GM21526 (cell line): ENCODE measurements around the gene PPP1R27.

Source experiments
- ATAC-seq: cut with Tn5 transposase; IDR thresholded peaks from one replicate; pipeline ENCODE4 v1.9.1; 2021; ENCODE audit warnings: moderate library complexity; ENCODE audit not compliant: unreplicated experiment, low FRiP score

Gene PPP1R27

DNA sequence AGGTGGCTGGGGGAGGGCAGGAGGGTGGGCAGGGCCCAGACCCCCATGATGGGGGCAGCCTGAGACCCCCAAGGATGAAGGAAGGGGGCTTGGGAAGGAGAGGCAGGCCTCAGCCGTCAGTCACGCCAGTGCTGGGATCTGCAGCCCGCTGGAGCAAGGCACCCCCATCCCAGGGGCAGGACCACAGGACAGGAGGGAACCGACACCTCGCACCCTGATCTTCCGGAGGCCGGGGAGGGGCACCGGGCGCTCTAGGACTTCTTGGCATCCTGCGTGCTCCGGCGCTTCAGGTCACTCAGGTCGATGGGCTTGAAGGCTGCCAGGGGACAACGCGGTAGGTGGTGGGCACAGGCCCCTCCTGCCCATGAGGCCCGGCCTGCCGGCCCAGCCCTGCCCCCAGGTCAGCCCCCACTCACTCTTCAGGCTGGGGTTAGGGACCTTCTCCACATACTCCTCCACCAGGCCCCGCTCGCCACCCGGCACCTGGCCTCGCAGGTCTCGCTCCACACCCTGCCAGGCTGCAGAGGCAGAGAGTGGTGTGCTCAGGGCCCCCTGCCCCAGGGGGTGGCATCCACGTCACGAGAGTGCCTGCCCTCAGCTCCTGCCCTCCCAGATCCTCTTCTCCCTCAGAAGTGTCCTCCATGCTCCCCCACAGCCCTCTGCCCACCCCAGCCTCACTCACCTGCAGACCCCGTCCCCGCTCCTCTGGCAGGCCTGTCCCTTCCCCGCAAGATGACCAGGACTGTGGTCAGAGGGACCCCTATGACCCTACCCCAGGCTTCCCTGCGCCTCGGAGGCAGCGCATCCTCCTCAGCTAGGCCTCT, 11.6 kb downstream of the PPP1R27 start:
- ATAC-seq = no peak

DNA sequence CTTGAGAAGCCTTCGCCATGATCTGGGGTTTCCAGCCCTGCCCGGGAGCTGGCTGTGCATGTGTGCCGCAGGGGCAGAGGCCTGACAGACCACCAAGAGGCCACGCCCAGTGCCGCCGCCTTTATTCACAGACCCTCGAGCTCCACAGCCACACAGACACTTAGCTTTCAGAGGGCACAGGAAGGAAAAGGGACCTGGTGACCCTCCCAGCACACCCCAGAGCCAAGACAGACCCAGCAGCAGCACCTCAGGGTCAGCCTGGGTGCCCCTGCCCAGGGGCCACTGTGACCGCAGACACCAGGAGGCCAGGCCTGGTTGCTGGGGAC, 12.6 kb downstream of the PPP1R27 start:
- no peak for ATAC-seq

GRCh38 chr17:81821603-81822311, 13.1 kb downstream of the PPP1R27 start:
- no peak for ATAC-seq

DNA sequence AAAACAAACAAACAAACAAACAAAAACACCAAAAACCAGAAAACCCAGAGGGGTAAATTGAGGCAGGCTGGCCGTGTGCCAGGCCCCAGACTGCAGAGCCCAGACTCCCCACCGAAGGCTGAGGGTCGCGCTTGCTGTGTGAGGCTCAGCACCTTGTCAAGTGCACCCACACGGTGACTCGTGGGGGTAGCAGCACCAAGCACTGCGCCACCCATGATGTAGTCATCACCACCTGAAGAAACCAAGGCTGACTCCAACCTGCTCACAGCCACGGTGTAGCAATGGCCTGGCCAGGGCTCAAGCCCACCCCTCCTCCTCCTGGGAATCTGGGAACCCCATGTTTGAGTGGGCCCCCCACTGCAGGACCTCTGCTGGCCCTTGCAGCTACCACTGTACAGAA, 13.7 kb downstream of the PPP1R27 start:
- no peak for ATAC-seq

GRCh38 chr17:81819708-81820107, 15.1 kb downstream of the PPP1R27 start:
- ATAC-seq = no peak

- ATAC-seq = no peak
Observed at GRCh38 chr17:81817758-81818147, 17.1 kb downstream of the PPP1R27 start.

DNA sequence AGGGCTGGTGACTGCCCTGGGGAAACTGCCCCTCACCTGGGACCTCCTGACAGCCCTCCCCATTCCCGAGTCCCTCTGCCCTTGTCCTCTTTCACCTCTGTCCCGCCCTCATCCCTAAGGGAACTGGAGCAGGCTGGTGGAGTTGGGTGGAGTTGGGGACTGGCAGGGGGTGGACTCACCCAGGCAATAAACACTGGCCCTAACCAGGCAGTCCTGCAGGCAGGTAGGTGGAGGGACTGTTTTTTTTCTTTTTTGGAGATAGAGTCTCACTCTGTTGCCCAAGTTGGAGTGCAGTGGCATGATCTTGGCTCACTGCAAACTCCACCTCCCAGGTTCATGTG, 19.2 kb downstream of the PPP1R27 start:
- no peak for ATAC-seq

GRCh38 chr17:81814748-81815645, 19.9 kb downstream of the PPP1R27 start:
- no peak for ATAC-seq

DNA sequence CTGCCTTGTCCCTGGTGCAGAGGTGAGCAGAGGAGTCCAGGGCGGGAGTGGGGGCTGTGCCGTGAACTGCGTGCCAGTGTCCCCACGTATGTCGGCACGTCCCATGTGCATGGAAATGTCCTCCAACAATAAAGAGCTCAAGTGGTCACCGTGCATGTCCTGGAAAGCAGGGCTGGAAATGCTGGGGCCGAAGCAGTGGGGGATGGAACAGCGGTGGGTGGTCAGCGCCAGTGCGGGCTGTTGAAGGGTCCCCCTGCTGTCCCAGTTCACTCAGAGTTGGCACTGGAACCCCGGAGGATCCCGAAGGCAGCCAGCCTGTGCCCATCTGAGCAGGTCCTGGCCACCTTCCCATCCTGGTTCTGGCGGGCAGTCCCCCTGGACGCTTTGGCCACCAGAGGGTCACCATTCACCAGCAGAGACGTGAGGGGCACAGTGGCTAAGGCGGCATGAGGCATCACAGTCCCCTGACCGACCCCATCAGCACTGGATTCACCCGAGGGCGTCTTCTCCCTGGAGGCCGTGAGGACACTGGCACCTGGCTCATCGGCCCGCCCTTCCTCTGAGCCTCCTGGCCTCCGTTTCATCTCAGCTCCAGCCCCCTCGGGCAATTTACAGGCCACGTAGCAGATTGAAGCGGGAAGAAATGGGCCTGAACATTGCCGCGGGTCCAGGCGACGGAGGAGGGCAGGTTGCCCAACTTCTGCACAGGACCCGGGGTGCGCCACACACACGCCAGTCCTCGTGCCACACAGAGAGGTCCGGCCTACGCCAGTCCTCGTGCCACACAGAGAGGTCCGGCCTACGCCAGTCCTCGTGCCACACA, 20.8 kb downstream of the PPP1R27 start:
- ATAC-seq = no peak

GRCh38 chr17:81813371-81813684, 21.5 kb downstream of the PPP1R27 start:
- ATAC-seq = no peak

- ATAC-seq = no peak
Observed at GRCh38 chr17:81812571-81813370, 22.1 kb downstream of the PPP1R27 start.

- no peak for ATAC-seq
Observed at GRCh38 chr17:81811705-81812570, 22.9 kb downstream of the PPP1R27 start.

- ATAC-seq = no peak
Observed at GRCh38 chr17:81810892-81811704, 23.8 kb downstream of the PPP1R27 start.

DNA sequence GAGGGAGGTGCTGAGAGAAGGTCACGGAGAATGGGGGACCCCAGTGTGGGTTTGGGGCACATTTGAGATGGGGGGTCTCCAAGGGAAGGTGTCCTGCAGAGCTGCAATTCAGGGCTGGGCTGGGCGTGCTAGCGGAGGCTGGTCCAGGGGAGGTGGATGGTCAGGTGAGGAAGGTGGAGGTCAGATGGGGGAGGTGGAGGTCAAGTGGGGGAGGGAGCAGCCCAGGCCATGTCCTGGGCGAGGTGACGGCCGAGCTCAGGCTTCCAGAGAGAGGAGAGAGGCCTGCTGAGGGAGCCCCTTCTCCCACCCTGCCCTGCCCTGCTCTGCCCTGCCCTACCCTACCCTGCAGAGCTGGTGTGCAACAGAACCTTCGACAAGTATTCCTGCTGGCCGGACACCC, 24.4 kb downstream of the PPP1R27 start:
- no peak for ATAC-seq

GRCh38 chr17:81809556-81809998, 25.3 kb downstream of the PPP1R27 start:
- ATAC-seq = no peak

DNA sequence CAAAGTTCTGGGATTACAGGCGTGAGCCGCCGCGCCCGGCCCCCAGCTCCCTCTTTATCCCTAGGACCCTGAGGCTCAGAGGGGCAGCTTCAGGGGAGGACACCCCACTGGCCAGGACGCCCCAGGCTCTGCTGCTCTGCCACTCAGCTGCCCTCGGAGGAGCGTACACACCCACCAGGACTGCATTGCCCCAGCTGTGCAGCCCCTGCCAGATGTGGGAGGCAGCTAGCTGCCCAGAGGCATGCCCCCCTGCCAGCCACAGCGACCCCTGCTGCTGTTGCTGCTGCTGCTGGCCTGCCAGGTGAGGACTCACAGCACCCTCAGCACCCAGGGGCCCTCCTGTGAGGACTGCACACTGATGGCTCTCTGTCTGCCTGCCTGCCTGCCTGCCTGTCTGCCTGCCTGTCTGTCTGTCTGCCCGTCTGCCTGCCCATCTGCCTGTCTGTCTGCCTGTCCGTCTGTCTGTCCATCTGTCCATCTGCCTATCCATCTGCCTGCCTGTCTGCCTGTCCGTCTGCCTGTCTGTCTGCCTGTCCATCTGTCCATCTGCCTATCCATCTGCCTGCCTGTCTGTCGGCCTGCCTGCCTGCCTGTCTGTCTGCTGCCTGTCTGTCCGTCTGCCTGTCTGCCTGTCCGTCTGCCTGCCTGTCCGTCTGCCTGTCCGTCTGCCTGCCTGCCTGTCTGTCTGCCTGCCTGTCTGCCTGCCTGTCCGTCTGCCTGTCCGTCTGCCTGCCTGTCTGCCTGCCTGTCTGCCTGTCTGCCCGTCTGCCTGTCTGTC, 25.9 kb downstream of the PPP1R27 start:
- no peak for ATAC-seq

- ATAC-seq = no peak
Observed at GRCh38 chr17:81807839-81808238, 27.0 kb downstream of the PPP1R27 start.
